Bone marrow (tissue), 2 donors: Measurements from ENCODE around the gene ASAP2.

ENCODE experiments used
- DNase-seq, 2 donors: peaks; one replicate each; lab custom pipeline; 2025; lab: John Stamatoyannopoulos, UW

Gene ASAP2

DNA sequence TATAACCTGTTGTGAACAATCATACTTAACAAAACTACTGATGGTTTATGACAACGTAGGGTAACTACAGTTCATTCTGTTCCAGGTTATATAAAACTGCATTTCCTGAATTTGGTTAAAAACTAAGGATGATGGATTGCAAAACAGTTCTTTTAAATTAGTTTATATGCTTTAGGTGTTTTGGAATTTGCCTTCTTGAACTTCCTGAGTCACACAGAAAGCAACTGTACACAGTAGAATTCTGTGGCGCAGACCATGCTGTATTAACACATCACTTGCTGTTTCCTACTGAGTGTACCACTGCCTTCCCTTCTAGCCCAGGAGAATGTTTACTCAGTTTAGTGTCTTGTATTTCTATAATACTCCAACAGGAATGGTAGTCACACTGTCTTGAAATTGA is 197.3 kb downstream of the ASAP2 start:
- DNase-seq, result no peak

DNA sequence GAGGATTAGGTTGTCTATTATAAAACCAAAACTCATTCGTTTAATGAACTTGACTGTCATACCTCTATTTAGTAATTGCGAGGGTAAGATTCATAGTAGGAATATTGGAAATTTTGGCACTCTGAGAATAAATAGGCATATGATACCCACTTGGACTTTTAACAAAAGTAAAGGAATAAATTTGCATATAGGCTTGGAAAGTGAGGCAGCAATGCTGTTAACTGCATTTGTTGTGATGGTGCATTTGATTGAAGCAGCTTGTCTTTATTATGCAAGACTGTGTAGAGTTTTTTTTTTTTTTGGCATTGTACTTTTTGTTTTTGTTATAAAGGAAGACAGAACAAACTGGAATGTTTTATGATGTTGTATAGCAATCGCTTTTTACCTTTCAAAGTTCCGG is 197.8 kb downstream of the ASAP2 start:
- no peak for DNase-seq

DNA sequence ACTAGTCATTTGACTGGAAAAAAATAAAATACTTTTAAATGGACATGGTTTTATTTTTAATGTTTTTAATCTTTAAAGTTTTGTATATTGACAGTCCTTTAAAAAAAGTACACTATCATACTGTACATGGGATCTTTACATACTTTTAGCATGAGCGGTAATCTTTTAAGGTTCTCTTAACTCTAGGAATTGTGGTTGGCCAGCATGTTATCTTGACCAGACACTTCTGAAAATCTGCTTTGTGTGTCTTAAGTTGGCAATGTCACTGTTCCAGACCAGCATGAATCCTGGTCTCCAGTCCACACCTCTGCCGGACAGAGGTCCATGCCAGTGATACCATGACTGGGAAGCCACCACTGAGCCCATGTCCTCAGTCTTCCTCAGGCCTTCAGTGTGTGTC is 199.0 kb downstream of the ASAP2 start:
- no peak for DNase-seq

DNA sequence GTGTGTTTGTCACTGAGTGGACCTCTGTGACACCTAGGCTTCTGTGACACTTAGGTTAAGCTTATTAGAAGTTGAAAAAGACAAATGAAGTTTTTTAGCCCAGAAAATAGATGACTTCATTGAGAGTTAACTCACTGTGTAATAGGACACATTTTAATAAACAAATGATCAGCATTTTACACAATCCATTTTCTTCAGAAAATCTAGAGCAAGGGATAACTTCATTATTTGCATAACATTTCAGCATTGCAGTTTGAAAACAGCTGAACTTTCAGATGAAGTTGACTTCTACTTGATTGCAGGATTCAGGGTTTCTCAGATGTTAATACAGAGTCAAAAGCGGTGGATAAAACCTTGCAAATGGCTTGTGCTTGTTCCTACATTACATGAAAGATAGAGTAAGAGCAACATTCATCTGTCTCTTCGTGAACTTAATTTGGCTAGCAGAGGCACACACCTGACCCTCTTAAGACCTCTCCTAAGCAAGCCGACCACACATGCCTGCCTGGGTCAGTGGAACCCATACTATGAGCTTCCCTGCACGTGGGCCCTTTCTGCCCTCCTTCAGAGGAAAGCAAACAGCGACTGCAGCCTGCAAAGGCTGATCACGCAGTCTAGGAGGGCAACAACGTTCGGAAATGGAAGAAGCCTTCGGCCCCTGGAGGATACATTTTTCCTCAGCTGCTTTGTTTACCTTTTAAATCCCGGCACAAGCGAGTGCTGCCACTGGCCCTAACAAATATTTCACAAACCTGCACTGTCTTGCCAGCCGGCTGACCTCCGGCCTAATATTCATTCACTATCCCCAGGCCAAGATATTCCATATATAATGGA is 200.1 kb downstream of the ASAP2 start:
- DNase-seq, result no peak

DNA sequence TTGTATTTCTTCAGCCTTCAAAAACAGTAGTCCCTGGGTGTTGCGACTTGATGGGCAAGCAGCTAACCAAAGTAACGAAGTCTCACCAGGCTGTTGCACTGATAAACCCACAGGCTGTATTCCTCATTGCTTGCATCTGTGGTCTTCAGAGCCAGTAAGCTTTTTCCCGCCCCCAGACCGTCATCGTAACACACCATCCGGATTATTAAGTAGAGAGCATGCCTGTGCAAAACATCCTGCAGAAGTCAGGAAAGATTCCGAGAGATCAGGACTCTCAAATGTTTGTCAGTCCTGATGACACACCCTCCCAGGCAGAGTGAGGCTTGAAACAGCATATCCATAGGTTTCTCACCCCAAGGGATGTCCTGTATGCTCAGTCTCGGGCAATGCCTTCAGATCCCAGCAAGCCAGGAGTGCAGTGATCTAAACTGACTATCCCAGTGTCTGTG is 200.8 kb downstream of the ASAP2 start:
- no peak for DNase-seq

DNA sequence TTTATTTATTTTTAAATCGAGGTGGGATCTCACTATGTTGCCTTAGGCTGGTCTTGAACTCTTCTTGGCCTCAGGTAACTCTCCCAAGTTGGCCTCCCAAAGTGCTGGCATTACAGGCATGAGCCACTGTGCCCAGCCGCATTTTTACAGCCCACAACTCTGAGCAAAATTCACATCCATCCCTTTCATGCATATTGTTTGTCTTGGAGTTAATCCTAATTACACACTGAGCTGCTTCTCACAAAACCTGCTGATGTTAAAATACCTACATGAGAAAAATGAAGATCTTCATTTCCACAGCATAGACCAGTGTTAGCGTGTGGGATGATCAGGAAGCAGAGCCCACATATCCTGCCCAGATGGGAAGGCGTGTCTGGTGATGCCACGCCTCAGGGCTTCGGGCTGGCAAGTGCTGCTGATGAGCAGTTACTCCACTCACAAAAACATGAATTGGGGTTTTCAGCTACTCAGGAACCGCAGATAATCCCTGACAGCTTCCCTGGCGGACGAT is 202.1 kb downstream of the ASAP2 start:
- DNase-seq, result peak in 1 of 2 donors; percentile 68

DNA sequence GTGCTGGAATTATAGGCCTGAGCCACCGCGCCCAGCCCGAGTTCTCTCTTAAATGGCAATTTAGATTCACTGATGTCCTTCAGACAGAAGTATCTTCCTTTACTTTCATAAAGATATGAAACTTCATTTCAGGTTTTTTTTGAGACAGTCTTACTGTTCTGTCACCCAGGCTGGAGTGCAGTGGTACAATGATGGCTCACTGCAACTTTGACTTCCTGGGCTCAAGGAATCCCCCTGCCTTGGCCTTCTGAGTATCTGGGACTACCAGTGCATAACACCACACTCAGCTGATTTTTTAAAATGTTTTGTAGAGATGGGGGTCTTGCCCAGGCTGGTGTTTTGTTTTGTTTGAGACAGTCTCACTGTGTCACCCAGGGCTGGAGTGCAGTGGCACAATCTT is 203.5 kb downstream of the ASAP2 start:
- DNase-seq, result no peak

GRCh38 chr2:9412781-9413180 is 206.2 kb downstream of the ASAP2 start:
- DNase-seq, result no peak

GRCh38 chr2:9415516-9416169 is 209.0 kb downstream of the ASAP2 start:
- DNase-seq, result no peak

- DNase-seq, result no peak
Measured at GRCh38 chr2:9416267-9416961, 209.8 kb downstream of the ASAP2 start.

GRCh38 chr2:9416962-9417316 is 210.3 kb downstream of the ASAP2 start:
- no peak for DNase-seq

GRCh38 chr2:9417725-9418124 is 211.1 kb downstream of the ASAP2 start:
- no peak for DNase-seq

DNA sequence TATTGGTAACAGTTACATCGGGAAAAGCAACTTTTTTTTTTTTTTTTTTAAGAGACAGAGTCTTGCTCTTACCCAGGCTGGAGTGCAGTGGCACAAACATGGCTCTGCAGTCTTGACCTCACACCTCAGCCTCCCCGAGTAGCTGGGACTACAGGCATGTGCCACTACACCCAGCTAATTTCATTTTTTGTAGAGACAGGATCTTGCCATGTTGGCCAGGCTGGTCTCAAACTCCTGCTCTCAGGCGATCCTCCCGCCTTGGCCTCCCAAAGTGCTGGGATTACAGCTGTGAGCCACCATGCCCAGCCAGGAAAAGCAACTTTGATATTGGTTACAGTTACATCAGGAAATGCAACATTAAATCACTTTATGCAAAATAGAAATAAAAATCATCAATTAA is 212.1 kb downstream of the ASAP2 start:
- no peak for DNase-seq

DNA sequence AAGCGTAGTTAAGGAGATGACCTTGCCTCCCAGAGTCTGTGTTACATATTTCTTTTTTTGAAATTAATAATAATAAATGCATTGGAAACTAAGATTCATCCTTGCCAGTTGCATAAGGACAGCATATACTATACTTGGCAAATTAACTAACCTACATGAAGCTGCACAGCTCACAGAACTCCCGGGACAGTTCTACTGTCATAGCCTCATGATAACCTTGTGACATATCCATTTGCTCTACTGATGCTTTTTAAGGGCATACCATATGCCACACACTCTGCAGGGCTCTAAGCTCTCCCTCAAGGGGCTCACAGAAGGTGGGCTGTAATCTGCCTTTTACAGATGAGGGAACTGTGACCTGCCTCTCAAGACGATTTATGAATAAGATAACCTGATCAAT is 212.9 kb downstream of the ASAP2 start:
- DNase-seq, result no peak

- no peak for DNase-seq
Measured at GRCh38 chr2:9420495-9420894, 213.9 kb downstream of the ASAP2 start.

GRCh38 chr2:9422321-9423099 is 215.9 kb downstream of the ASAP2 start:
- DNase-seq, result peak; percentile 35 to 41

- peak; percentile 96 to 98 for DNase-seq
Measured at GRCh38 chr2:9423100-9423921, 216.7 kb downstream of the ASAP2 start, which contains the start of the genes CPSF3 and ITGB1BP1. CPSF3 (plus strand) TSS chr2:9423654; CDS start chr2:9423774, 120 bp downstream. ITGB1BP1 (minus strand) TSS chr2:9423528; CDS start chr2:9418697, 4,831 bp downstream.

DNA sequence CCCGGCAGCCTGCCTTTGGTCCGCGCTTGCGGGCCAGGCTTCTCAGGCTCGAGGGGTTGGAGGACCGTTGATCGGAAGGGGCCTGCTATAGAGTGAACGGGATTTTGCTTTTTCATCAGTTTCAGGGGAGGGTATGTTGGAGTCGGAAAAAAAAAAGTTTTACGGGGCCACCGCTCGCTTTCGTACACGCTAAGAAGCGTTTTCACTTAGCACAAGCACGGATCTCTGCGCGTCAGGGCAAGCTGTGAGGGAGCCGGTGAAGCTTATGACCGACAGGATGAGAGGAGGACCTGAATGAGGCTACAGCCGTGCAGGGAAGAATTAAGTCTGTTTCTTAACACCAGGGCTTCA is 217.3 kb downstream of the ASAP2 start:
- no peak for DNase-seq

DNA sequence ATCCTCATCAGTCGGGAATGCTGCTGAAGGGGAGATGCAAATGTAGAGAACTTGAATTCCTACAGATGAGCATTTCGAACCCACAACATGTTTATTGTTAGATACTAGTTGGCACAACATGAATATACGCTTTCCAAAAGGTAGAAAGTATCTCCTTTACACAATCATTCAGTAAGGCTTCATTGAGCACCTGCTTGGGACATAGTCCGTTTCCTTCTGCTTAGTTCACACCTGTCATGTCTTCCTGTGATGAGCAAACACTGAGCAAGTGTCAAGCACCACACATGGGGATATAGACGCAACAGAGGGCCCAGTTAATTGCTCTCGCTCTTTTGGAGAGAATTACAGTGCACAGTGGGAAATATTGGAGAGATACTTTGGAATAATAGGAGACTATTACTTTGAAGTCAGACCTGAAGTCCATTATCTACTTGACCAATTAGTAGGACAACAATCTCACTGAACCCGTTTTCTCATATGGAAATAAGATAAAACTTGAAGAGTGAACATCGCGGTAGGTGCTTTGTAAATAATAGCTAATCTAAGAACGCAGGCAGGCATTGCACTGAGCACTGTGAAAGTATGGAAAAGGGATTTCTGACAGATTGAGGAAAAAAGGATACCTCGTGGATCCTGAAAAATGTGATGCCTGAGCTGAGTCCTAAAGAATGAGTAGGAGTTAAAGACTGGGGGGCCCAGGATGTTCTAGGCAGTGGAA is 218.0 kb downstream of the ASAP2 start:
- no peak for DNase-seq

GRCh38 chr2:9428965-9429577 is 222.5 kb downstream of the ASAP2 start:
- DNase-seq, result no peak
